Epithelial cell of proximal tubule (primary cell): Measurements from ENCODE around the gene SLC39A9. TPM values are rescaled to one million over a fixed set of nuclear protein-coding genes. Genes with fewer than 3 reads are reported as not detected.

Source experiments
- DNase-seq: peaks from one replicate; pipeline ENCODE4 v3.0.0-alpha.2; 2011; ENCODE audit warnings: low read depth
- H3K4me3 ChIP-seq: 2 replicates; pipeline ENCODE4 v1.5.1; 2011; ENCODE audit warnings: low read depth, mild to moderate bottlenecking, low read length
- CTCF ChIP-seq: conservative IDR thresholded peaks from 2 replicates; pipeline ENCODE4 v1.5.1; 2012; ENCODE audit warnings: low read depth, mild to moderate bottlenecking, low read length
- total RNA-seq: library from RNA; depleted of rRNA; stranded (reverse); fragments of >200 nt; gene quantifications from 2 replicates; pipeline ENCODE4 v1.2.3, GENCODE V29; 2015

Gene SLC39A9
- total RNA-seq, 1 donor from 2014 or later: 40.8 TPM

- no peak overlapping the region for H3K4me3 ChIP-seq
- DNase-seq: no peak
- TF ChIP-seq CTCF: no peak
These were observed 100.9 kb downstream of the SLC39A9 start for GRCh38 chr14:69499436-69499835.

- no peak overlapping the region for H3K4me3 ChIP-seq
- no peak for DNase-seq
- no peak for TF ChIP-seq CTCF
These were observed 101.6 kb downstream of the SLC39A9 start for GRCh38 chr14:69500096-69500495.

GRCh38 chr14:69500736-69501135 lies 102.2 kb downstream of the SLC39A9 start:
- DNase-seq: no peak
- no peak for TF ChIP-seq CTCF
- no peak overlapping the region for H3K4me3 ChIP-seq

GRCh38 chr14:69501423-69501838 lies 102.9 kb downstream of the SLC39A9 start:
- H3K4me3 ChIP-seq: no peak overlapping the region
- no peak for TF ChIP-seq CTCF
- no peak for DNase-seq

GRCh38 chr14:69504775-69505174 lies 106.3 kb downstream of the SLC39A9 start:
- no peak for DNase-seq
- TF ChIP-seq CTCF: no peak

GRCh38 chr14:69505338-69506240 lies 107.1 kb downstream of the SLC39A9 start:
- H3K4me3 ChIP-seq: no peak overlapping the region
- no peak for TF ChIP-seq CTCF
- DNase-seq: no peak

More at GRCh38 chr14:69504775-69505174, 106.3 kb downstream of the SLC39A9 start:
- H3K4me3 ChIP-seq: no peak overlapping the region

GRCh38 chr14:69506241-69506595 lies 107.7 kb downstream of the SLC39A9 start:
- no peak for TF ChIP-seq CTCF
- DNase-seq: no peak
- H3K4me3 ChIP-seq: no peak overlapping the region
